GM12878 (cell line): ENCODE measurements around the gene BANP. TPM values are rescaled to one million over a fixed set of nuclear protein-coding genes. Genes with fewer than 3 reads are reported as not detected.

ENCODE experiments used
- ATAC-seq: fragments of 200-7000 bp; cut with Tn5 transposase; 3 replicates; pipeline ENCODE4 v1.9.1; 2020; ENCODE audit warnings: mild to moderate bottlenecking, moderate library complexity
- BruUV-seq: library from RNA; stranded (reverse); fragments of 400-500 nt; replicated peaks from 2 replicates; lab custom pipeline; 2021; lab: Mats Ljungman, UMichigan
- CTCF ChIA-PET: fragments of 300-600 bp; sonication (Branson Sonifier 250); formaldehyde crosslinking; extraction: SDS; loops from one replicate; lab custom pipeline; 2021; ENCODE audit warnings: inconsistent platforms; lab: Yijun Ruan, JAX
- POLR2A ChIA-PET: fragments of 350-600 bp; formaldehyde crosslinking; extraction: SDS; loops from one replicate; lab custom pipeline; 2021; ENCODE audit warnings: inconsistent platforms; lab: Charles Lee
- RAD21 ChIA-PET: fragments of 300-600 bp; sonication (Branson Sonifier 250); formaldehyde crosslinking; loops from one replicate; lab custom pipeline; 2023; ENCODE audit warnings: antibody characterized with exemption; ENCODE audit not compliant: unreplicated experiment; lab: Charles Lee
- SMC1A ChIA-PET: fragments of 300-600 bp; sonication (Branson Sonifier 250); formaldehyde crosslinking; loops from one replicate; lab custom pipeline; 2023; ENCODE audit not compliant: unreplicated experiment, uncharacterized antibody; lab: Charles Lee
- DNase-seq: peaks from one replicate; pipeline ENCODE4 v3.0.0-alpha.2; 2011; ENCODE audit warnings: low read depth, low spot score
- FAIRE-seq: peaks from 3 replicates; lab custom pipeline; 2011; peaks lifted over from hg19 to GRCh38; lab: Jason Lieb, UNC
- H2AFZ ChIP-seq: 2 replicates; pipeline ENCODE4 v1.6.0; 2011; ENCODE audit warnings: low read depth, low read length, control low read depth; ENCODE audit not compliant: control insufficient read depth
- H3K27ac ChIP-seq: 2 replicates; pipeline ENCODE4 v1.5.1; 2011; ENCODE audit warnings: control low read depth; ENCODE audit not compliant: control insufficient read depth, insufficient read depth
- H3K27me3 ChIP-seq, 2 experiments: replicated peaks in 1 of 2; 2 replicates each; pipeline versions ENCODE4 v1.6.0 to v1.6.1; 2011; ENCODE audit warnings: low read length in 1 of 2; ENCODE audit not compliant: control insufficient read depth in 2 of 2, insufficient read depth in 2 of 2
- H3K36me3 ChIP-seq, 2 experiments: 2 replicates each; pipeline ENCODE4 v1.5.1; 2011; ENCODE audit warnings: low read length in 1 of 2; ENCODE audit not compliant: control insufficient read depth in 2 of 2, insufficient read depth in 2 of 2
- H3K4me1 ChIP-seq: 2 replicates; pipeline ENCODE4 v1.6.1; 2011; ENCODE audit warnings: mild to moderate bottlenecking, low read length, moderate library complexity, mixed read lengths; ENCODE audit not compliant: control insufficient read depth, insufficient read depth
- H3K4me2 ChIP-seq: 2 replicates; pipeline ENCODE4 v1.6.0; 2011; ENCODE audit warnings: control low read depth; ENCODE audit not compliant: control insufficient read depth, insufficient read depth
- H3K4me3 ChIP-seq: fragments of 200-600 bp; sonication (generic); 2 replicates; pipeline ENCODE4 v1.5.1; 2016
- H3K79me2 ChIP-seq: 2 replicates; pipeline ENCODE4 v1.6.0; 2011; ENCODE audit warnings: low read length; ENCODE audit not compliant: control insufficient read depth, insufficient read depth
- H3K9ac ChIP-seq: 2 replicates; pipeline ENCODE4 v1.8.0; 2011; ENCODE audit warnings: low read length, control low read depth, mixed read lengths; ENCODE audit not compliant: control insufficient read depth, insufficient read depth
- H3K9me3 ChIP-seq: replicated peaks from 3 replicates; pipeline ENCODE4 v1.5.1; 2011; ENCODE audit warnings: mild to moderate bottlenecking, low read length; ENCODE audit not compliant: control insufficient read depth, insufficient read depth
- H4K20me1 ChIP-seq: 2 replicates; pipeline ENCODE4 v1.6.0; 2011; ENCODE audit not compliant: control insufficient read depth, insufficient read depth
- ATF2 ChIP-seq: IDR thresholded peaks from 2 replicates; pipeline ENCODE4 v1.6.1; 2012; ENCODE audit warnings: low read length, inconsistent platforms
- CHD1 ChIP-seq: IDR thresholded peaks from 2 replicates; pipeline ENCODE4 v1.6.1; 2012; ENCODE audit warnings: low read depth, low read length, improper control_type of control experiment
- CTCF ChIP-seq, 3 experiments: IDR thresholded peaks in 2 of 3; conservative IDR thresholded peaks in 1 of 3; 2 replicates each; pipeline ENCODE4 v1.5.1; 2011; ENCODE audit warnings: low read depth in 3 of 3, low read length in 3 of 3, mild to moderate bottlenecking in 3 of 3, control low read depth in 2 of 3, moderate library complexity in 2 of 3, inconsistent platforms in 1 of 3, mixed read lengths in 1 of 3; ENCODE audit not compliant: control insufficient read depth in 2 of 3, insufficient read depth in 1 of 3; ENCODE audit errors: extremely low read depth in 1 of 3
- EGR1 ChIP-seq, 2 experiments: IDR thresholded peaks; 1 replicate in 1 of 2; 2 replicates in 1 of 2; pipeline ENCODE4 v1.6.1; 2011 to 2012; ENCODE audit warnings: low read depth in 2 of 2, low read length in 2 of 2, borderline replicate concordance in 1 of 2, mild to moderate bottlenecking in 1 of 2, moderate library complexity in 1 of 2
- ELK1 ChIP-seq: IDR thresholded peaks from 2 replicates; pipeline ENCODE4 v1.6.1; 2012; ENCODE audit warnings: low read depth, low read length, improper control_type of control experiment
- HCFC1 ChIP-seq: fragments of 150-350 bp; IDR thresholded peaks from 2 replicates; pipeline ENCODE4 v1.6.1; 2014; ENCODE audit warnings: low read length
- HDAC2 ChIP-seq: fragments of 200-600 bp; sonication (generic); IDR thresholded peaks from 2 replicates; pipeline ENCODE4 v1.6.1; 2017
- KDM1A ChIP-seq: fragments of 200-600 bp; sonication (generic); IDR thresholded peaks from 2 replicates; pipeline ENCODE4 v1.6.1; 2016; ENCODE audit warnings: borderline replicate concordance
- MEF2B ChIP-seq: fragments of 450-650 bp; IDR thresholded peaks from 2 replicates; pipeline ENCODE4 v1.6.1; 2018; ENCODE audit warnings: mild to moderate bottlenecking, moderate library complexity; ENCODE audit not compliant: partially characterized antibody, poor library complexity, severe bottlenecking
- MTA2 ChIP-seq: fragments of 450-650 bp; IDR thresholded peaks from 2 replicates; pipeline ENCODE4 v1.6.1; 2016; ENCODE audit warnings: low read depth, mild to moderate bottlenecking, moderate library complexity
- NFXL1 ChIP-seq: fragments of 450-650 bp; IDR thresholded peaks from 2 replicates; pipeline ENCODE4 v1.6.1; 2017; ENCODE audit warnings: antibody characterized with exemption, mild to moderate bottlenecking, borderline replicate concordance
- NFYB ChIP-seq: IDR thresholded peaks from 2 replicates; pipeline ENCODE4 v1.6.1; 2011; ENCODE audit warnings: low read depth, mild to moderate bottlenecking, low read length, improper control_type of control experiment, moderate library complexity; ENCODE audit not compliant: insufficient read depth
- NR2F1 ChIP-seq: fragments of 450-650 bp; conservative IDR thresholded peaks from 2 replicates; pipeline ENCODE4 v1.6.1; 2017; ENCODE audit warnings: mild to moderate bottlenecking
- POLR2A ChIP-seq: IDR thresholded peaks from 2 replicates; pipeline ENCODE4 v1.6.1; 2011; ENCODE audit warnings: low read depth, mild to moderate bottlenecking, low read length
- POLR2AphosphoS2 ChIP-seq: IDR thresholded peaks from 2 replicates; pipeline ENCODE4 v1.6.1; 2011; ENCODE audit warnings: low read depth, mild to moderate bottlenecking, low read length, improper control_type of control experiment, moderate library complexity
- RUNX3 ChIP-seq: IDR thresholded peaks from 2 replicates; pipeline ENCODE4 v1.6.1; 2012; ENCODE audit warnings: low read length, inconsistent platforms
- STAT1 ChIP-seq: fragments of 450-650 bp; conservative IDR thresholded peaks from 2 replicates; pipeline ENCODE4 v1.6.1; 2014; ENCODE audit warnings: antibody characterized with exemption, mild to moderate bottlenecking
- TBL1XR1 ChIP-seq: IDR thresholded peaks from 2 replicates; pipeline ENCODE4 v1.6.1; 2012; ENCODE audit warnings: low read depth, low read length, improper control_type of control experiment
- WRNIP1 ChIP-seq: IDR thresholded peaks from 2 replicates; pipeline ENCODE4 v1.6.1; 2011; ENCODE audit warnings: low read depth, low read length, improper control_type of control experiment, borderline replicate concordance
- YBX1 ChIP-seq: fragments of 450-650 bp; IDR thresholded peaks from 2 replicates; pipeline ENCODE4 v1.6.1; 2016; ENCODE audit warnings: antibody characterized with exemption
- YY1 ChIP-seq: IDR thresholded peaks from 2 replicates; pipeline ENCODE4 v1.6.1; 2011; ENCODE audit warnings: low read depth, mild to moderate bottlenecking, low read length
- ZZZ3 ChIP-seq: IDR thresholded peaks from 2 replicates; pipeline ENCODE4 v1.6.1; 2011; ENCODE audit warnings: low read depth; ENCODE audit not compliant: control insufficient read depth, insufficient read length
- WGBS: methylation state at CpG from one replicate; pipeline ENCODE4 v1.1.6; 2016; ENCODE audit warnings: low lambda C conversion rate; ENCODE audit not compliant: insufficient replicate concordance, insufficient coverage; ENCODE audit errors: missing lambda C conversion rate; 5-methylcytosine and 5-hydroxymethylcytosine counted together
- in situ Hi-C: fragments of 300-500 bp; cut with MboI; formaldehyde crosslinking; loops from 9 replicates; pipeline ENCODE4 v1.14.3; 2018; ENCODE audit warnings: mixed read lengths
- intact Hi-C: fragments of 100-400 bp; cut with micrococcal nuclease; formaldehyde crosslinking; loops from one replicate; pipeline ENCODE4 v1.14.2; 2022; ENCODE audit not compliant: unreplicated experiment
- polyA plus RNA-seq, 11 experiments: library from polyadenylated mRNA; depleted of rRNA in 4 of 11; unstranded in 6 of 11; stranded (reverse) in 5 of 11; fragments of >200 nt; fragmentation: Nextera tagmentation in 4 of 11; fragmentation: Illumina TruSeq in 1 of 11; extraction: Ambion mirVana in 4 of 11; extraction: Trizol in 1 of 11; gene quantifications; 1 replicate in 1 of 11; 2 replicates in 10 of 11; pipeline versions ENCODE4 v1.2.1 to v1.2.3, GENCODE V29; 2011 to 2016; ENCODE audit warnings: inconsistent platforms in 2 of 11, missing spikeins in 2 of 11, low read depth in 1 of 11
- total RNA-seq, 4 experiments: library from RNA; depleted of rRNA in 3 of 4; stranded (reverse); fragments of >200 nt in 3 of 4; fragmentation: Illumina TruSeq in 1 of 4; extraction: Trizol in 1 of 4; gene quantifications; 2 replicates each; pipeline versions ENCODE4 v1.2.1 to v1.2.3, GENCODE V29; 2013 to 2021

BANP gene
- total and polyA plus RNA-seq, 10 of the 15 experiments (the other 5 are each of a cell fraction or from before 2014, with no cell fraction given): 3.9 to 21.9 (median 12.2) TPM

GRCh38 chr16:87959391-87959990, 8.3 kb downstream of the BANP start:
- no TSS peak for BruUV-seq
- no peak for DNase-seq
- Histone ChIP-seq H3K36me3 (peaks cover 0 to 10% of the 10 kb centered on the region in 2 experiments; a peak in 3 of 4 replicates), H3K27ac (no peak overlapping the region; the same call in 1 of the 2 replicates), H3K79me2 (peaks cover 62% of the 10 kb centered on the region), H3K27me3 (no peaks in the 10 kb centered on the region), H3K9me3 (no peaks in the 10 kb centered on the region), H3K4me3 (peak overlapping the region; percentile 19; the same call in 1 of the 2 replicates), H3K4me1 (peaks cover 25% of the 10 kb centered on the region), H4K20me1 (no peaks in the 10 kb centered on the region; the same call in 1 of the 2 replicates), H3K4me2 (peak overlapping the region; percentile 67), H2AFZ (peak overlapping the region; percentile 58; the same call in 1 of the 2 replicates), H3K9ac (peak overlapping the region; percentile 38; the same call in 1 of the 2 replicates)
- intact Hi-C loops (loop anchor here (5.0 to 10.0 kb wide), 2 partner anchors 85 to 478 kb away; no protein-coding TSS in a partner anchor), in situ Hi-C loops (loop anchor here (25.0 kb wide), 1 partner anchor 478 kb away; no protein-coding TSS in a partner anchor)
- WGBS: 77% methylated on average over 17 of the region's 23 CpGs
- RAD21 ChIA-PET: no interaction called here
- no peak for FAIRE-seq
- POLR2A ChIA-PET: no interaction called here
- CTCF ChIA-PET: no interaction called here
- SMC1A ChIA-PET: no interaction called here
- ATAC-seq: no peak
- TF ChIP-seq MTA2 (no peak), TBL1XR1 (no peak), ZZZ3 (no peak), NFYB (no peak), YY1 (no peak), ELK1 (no peak), ATF2 (no peak), WRNIP1 (no peak), CTCF (IDR thresholded peaks at IDR 0.05 in 2 of 3, conservative IDR thresholded peaks at IDR 0.05 in 1 of 3; ENCODE audit: control insufficient read depth in 2 of 3, extremely low read depth in 1 of 3, insufficient read depth in 1 of 3, low read depth in 3 of 3, low read length in 3 of 3) (no peak), RUNX3 (0 out of 2 replicates have a peak, but pooled peaks have one; percentile 10), CHD1 (no peak), HDAC2 (no peak), YBX1 (no peak), STAT1 (no peak), POLR2AphosphoS2 (no peak), POLR2A (peak; percentile 57), EGR1 (IDR thresholded peaks at IDR 0.05; ENCODE audit: borderline replicate concordance in 1 of 2, low read depth in 2 of 2, low read length in 2 of 2) (peak in 1 of 2 experiments; percentile 21; a peak in 1 of 3 replicates), NFXL1 (no peak), HCFC1 (no peak), MEF2B (no peak), NR2F1 (no peak), KDM1A (no peak)
